SIG-M5 treated with dmso at 0.1 percent for 504 hours (cell line): ENCODE data around the gene RNH1.

ENCODE experiments used
- DNase-seq: peaks from one replicate; lab custom pipeline; 2025; ENCODE audit not compliant: unreplicated experiment; lab: John Stamatoyannopoulos, UW

RNH1 gene

DNA sequence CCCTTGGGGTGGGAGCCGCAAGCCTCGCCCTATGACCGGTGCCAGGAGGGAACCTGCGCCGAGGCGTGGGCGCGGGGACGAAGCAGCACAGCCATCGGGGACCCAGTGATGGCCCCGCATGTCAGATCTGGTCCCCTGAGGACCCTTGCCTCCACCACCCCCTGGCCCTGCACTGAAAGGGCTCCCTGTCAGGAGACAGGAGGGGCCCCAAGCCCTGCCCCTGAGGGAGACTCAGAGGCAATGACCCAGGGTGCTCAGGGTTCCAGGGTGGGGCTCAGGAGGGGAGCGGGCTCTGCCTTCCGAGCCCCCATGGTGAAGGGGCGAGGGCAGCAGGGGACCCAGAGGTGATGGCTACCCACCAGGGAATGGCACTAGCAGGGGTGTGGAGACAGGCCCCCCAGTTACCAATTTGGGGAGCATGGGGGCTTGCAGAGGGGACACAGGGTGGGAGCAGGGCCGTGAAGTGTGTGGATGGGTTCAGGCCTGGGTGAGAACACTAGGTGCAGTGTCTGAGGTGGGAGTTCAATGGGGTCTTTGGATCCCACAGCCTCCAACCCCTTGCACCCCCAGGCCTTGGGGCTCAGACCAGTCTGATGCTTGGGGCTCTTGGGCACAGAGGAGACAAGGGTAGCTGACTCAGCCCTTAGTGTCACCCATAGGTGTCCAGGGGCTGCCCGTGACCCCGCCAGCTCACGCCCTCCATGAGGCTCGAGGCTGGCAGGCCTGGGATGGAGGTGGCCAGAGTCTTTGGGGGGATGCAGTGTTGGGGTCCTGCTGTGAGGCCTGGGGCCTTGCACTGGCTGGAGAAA is 30.8 kb upstream of the RNH1 start:
- DNase-seq = no peak

DNA sequence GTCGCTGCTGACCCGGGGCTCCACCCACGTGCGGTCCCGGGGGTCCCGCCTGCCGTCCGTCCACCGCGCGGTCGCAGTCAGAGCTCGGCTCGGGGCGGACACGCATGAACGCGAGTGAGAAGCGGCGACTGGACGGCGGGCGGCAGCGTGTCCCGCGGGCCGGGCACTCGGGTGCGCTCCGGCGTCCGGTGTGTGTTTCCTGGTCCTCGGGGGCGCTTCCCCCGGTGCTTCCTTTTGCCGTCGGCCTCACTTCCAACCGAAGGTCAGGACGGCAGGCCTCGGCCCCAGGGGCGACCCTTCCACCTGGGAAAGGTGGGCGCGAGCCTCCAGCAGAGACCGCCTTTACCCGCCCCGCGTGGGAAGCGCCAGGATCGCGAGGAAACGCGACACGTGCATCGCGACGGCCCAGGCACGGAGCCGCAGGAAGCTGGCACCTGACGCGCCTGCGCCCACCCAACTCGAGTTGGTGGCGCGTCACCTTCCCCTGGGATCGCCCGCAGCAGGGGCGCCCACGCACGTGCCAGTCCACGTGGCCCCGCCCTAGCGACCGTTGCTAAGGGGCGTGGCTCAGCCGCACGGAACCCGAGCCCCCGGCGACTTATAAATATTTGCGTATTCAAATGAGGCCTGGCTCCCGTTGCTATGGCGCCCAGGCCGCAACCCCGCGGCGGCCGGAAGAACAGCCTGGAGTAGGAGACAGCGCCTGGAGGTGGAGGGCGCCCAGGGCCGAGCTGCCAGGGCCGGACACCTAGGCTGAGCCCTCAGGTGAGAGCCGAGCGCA is 30.0 kb upstream of the RNH1 start, which contains the start of gene LRRC56:
Gene LRRC56, plus strand, starts transcription at position 687 of the 781 bp plus-strand sequence. CDS start 3,158 bp downstream, outside the sequence.
- DNase-seq = peak; percentile 77

DNA sequence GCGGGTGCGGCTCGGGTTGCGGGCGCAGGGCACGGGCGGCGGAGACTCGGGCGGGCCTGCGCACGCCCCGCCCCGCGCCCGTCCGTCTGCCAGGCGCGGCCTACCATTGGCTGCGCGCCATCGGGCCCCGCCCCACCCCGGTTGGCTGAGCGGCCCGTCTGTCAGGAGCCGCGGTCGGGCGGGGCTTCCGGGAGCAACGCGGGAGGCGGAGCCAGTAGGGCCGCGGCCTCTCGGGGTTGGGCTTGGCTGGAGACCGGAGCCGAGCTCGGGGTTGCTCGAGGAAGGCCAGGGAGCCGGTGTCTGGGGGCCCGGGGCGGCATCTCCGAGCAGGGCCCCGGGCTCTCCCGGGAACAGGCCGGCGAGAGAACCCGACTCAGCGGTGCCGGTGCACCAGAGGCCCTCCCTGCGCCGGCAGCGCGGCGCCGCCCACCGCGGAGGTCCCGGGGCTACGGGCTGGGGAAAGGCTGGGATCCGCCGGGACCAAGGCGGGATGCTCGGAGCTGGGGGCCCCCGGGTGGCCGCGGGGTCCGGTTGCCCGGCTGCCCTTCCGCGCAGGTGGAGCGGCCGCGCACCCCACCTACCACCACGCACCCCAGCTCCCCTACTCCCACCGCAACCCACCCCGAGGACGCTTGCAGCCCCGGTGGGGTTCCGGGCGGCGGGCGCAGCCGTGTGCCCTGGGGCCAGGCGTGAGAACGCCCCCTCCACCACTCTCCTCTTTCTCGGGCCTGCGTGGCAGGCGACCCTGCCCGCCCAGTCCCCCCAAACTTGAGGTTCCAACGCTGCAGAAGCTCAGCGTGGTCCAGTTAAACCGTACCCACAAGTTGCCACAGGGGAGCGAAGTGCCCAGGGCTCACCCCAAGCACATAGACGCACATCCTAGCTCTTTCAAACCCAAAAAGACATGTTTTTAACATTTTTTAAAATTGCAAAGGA is 28.7 kb upstream of the RNH1 start, which contains the start of gene HRAS:
Gene HRAS, minus strand, starts transcription at position 58 of the 936 bp plus-strand sequence.
- peak; percentile 80 for DNase-seq

DNA sequence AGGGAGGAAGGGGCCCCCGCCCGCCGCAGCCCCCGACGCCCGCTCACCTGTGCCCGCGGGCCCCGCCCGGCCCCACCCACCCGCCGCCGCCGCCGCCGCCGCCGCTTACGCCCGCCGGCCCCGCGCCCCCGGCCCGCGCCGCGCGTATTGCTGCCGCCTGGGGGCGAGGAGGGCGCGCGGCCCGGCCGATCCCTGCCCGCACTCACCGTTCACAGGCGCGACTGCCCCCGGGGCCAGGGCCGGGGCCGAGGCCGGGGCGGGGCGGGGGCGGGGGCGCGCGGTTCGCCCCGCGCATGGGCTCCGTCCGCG is 28.1 kb upstream of the RNH1 start:
- DNase-seq = no peak

DNA sequence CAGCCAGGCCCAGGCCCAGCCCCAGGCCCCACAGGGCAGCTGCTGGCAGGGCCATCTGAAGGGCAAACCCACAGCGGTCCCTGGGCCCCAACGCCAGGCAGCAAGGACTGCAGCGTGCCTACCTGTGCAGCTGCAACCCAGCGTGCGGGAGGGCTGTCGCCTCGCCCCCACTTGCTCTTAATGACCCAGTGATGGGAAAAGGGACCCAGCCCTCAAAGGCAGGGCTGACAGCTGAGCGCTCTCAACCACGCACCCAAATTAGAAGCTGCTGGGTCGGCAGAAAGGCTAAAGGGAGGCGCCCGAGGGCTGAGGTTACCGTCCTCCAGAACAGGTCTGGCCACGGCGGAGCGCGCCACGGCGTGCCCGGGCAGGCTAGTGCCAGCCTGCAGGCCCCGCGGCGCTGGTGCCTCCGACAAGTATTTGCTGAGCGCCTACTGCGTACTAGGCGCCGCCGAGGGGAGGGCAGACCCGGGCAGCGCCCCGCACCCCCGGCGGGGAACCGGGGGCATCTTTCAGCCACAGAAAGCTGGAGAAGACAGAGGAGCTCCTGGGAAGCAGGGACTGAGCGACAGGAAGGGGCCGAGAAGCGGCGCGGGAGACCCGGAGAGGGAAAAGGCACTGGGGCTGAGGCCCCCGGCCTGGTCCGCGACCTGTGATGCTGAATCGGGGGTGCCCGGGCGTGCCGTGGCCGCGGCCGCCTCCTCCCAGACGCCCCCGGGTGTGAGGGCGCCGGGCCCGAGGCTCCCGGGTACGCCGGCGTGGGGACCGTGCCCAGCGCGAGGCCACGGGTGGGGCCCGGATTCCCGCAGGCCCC is 27.6 kb upstream of the RNH1 start:
- DNase-seq = no peak

DNA sequence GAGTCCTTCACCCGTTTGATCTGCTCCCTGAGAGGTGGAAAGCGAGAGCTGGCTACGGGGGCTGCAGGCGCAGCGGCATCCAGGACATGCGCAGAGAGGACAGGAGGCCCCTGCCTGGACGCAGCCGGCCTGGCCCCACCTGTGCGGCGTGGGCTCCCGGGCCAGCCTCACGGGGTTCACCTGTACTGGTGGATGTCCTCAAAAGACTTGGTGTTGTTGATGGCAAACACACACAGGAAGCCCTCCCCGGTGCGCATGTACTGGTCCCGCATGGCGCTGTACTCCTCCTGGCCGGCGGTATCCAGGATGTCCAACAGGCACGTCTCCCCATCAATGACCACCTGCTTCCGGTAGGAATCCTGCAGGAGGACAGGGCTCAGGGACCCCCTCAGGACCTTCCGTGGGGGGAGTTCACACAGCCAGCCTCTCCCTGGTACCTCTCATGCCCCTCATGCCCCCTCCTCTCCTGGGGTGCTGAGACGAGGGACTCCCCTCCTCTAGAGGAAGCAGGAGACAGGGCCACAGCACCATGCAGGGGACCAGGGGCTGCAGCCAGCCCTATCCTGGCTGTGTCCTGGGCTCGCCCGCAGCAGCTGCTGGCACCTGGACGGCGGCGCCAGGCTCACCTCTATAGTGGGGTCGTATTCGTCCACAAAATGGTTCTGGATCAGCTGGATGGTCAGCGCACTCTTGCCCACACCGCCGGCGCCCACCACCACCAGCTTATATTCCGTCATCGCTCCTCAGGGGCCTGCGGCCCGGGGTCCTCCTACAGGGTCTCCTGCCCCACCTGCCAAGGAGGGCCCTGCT is 26.7 kb upstream of the RNH1 start:
- no peak for DNase-seq

DNA sequence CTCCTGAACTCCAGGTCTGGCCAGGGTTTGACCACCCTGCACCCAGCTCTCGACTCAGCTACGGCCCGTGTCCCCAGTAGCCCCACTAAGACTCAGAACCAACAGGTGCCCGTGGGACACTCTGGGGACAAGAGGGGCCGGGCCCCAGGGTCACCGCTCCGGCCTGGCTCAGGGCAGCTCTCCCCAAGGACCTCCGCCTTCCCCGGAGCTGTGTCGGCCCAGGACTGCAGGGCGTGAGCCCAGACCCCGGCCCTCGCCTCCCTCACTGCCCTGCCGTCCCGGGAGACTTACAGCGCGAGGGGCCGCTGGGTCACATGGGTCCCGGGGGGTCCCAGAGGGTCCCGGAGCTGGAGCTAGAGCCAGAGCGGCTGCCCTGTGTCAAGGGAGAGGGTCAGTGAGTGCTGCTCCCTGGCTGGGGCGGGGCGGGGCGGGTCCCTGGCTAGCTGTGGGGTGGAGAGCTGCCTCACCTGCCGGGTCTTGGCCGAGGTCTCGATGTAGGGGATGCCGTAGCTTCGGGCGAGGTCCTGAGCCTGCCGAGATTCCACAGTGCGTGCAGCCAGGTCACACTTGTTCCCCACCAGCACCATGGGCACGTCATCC is 26.0 kb upstream of the RNH1 start:
- DNase-seq = no peak

DNA sequence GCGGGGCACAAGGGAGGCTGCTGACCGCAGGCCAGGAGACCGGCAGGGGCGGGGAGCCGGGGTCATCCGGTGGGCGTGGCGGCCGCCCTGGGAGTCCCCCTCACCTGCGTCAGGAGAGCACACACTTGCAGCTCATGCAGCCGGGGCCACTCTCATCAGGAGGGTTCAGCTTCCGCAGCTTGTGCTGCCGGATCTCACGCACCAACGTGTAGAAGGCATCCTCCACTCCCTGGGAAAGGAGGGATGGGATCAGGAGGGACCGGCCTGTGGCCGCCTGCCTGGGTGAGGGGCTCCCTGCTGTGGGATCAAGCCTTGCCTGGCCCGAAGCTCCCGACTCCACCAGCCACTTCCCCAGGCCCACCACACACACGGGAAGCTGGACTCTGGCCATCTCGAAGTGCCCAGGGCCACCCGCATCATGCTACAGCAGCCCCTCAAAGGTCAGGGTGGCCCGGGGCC is 25.5 kb upstream of the RNH1 start:
- no peak for DNase-seq

DNA sequence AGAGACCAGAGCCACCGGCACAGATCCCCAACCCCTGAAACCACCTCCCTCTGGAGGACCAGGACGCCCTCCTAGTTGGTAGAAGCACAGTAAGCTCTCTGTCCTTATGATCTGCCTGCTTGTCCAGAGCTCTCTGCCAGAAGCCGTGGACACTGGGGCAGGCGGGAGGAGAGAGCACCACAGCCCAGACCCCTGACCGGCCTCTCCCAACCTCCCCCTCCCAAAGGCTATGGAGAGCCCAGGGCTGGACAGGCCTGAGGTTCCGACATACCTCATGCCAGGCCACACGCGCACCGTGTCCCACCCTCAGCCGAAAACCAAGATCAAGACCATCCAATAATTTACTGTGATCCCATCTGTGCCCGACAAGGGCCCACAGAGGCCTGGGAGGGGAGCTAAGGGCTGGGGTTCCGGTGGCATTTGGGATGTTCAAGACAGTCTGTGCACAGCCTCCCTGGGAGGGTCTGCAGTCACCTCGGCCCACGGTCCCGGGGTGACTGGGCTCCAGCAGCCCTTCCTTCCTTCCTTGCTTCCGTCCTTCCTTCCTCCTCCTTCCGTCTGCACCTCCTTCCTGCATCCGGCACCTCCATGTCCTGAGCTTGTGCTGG is 25.0 kb upstream of the RNH1 start:
- DNase-seq = no peak

DNA sequence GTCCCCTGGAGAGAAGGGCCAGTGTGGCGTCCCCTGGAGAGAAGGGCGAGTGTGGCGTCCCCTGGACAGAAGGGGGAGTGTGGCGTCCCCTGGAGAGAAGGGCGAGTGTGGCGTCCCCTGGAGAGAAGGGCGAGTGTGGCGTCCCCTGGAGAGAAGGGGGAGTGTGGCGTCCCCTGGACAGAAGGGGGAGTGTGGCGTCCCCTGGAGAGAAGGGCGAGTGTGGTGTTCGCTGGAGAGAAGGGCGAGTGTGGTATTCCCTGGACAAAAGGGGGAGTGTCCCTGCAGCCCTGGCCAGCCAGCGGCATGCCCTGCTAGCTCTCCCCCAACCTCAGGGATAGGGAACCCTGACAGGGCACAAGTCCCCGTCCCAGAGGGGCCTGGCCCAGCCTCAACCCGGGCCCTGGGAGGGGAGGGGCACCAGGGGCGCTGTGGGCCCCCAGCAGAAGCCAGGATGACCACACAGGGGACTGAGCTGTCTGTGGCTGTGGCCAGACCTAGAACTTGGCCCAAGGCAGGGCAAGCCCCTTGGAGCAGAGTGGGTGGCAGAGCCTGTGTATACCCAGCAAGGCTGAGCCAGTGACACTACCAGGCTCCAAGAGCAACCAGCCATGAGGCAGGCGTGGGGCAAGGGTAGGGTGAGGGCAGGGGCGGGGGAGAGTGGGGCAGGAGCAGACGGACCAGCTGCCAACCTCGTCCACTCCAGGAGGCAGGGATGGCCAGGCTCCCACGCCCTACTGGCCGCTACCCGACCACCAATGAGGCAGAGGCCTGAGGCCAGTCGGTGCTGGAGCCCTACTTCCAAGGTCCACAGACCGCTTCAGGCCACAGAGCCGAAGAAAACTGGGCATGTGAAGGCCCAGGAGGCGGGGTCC is 24.2 kb upstream of the RNH1 start:
- DNase-seq = no peak

DNA sequence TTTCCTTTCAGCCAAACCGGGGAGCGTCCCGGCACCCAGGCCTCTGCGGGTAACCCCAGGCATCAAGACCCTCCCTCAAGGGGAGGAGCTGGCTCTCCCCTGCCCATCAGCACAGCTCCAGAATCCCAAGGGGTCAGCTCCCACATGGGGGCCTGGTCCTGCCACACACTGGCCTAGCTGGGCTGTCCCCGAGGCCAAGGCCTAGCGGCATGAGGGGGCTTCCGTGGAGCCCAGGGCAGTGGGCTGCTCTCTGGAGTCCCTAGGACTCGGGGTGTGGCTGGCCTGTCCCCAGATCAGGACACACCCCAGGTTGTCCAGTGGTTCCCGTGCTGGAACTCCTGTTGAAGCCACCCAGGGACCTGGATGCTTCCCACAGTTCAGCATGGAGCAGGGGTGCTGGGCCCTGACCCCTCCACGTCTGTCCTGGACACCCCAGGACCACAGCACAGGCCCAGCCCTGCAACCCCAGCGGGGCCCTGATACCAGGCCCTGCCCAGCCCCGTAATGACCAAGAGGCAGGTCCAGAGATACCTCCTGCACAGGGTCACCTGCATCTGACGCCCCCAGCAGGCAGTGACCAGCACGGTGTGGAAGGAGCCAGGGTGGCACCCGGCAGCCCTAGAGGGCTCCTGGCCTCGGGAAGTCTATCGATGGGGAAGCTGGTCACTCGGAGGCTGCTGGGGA is 22.8 kb upstream of the RNH1 start:
- DNase-seq = no peak

DNA sequence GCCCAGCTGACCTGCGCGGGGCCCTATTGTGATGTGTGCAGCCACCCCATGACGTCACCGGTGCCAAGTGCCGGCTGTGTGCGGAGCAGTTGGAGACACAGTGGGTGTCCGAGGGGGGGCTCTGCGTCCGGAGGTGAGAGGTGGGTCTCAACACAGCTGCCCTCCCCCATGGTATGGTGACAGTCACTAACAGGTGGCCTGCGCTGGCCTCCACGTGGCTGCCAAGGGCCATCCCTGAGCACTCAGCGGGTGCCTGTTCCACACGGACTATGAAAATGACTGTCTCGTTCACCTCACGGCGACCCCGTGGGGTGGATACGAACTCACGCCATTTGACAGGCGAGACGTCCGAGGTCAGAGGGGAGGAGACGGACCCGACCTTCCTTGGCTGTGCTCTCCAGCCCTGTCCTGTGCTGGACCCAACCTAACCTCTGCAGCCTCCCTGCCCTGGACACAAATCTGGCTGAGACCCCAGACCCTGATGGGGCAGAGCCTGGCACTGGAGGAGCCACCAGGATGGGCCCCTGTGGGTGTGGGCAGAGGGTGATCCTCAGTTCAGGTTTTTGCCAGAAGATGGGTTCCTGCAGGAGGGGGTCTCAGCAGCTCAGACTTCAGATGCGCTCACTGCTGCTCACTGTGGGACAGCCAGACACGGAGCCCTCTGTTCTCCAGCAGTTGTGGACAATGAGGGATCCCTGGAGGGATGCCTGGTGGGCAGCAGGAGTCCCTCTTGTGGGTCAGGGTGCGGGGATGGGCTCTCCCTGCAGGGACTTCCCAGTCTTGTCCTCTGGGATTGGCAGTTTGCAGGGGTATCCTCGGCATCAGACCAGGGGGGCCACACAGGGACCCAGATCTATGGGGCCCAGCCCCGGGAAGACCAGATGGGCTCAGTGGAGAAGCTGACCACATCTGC is 22.0 kb upstream of the RNH1 start:
- DNase-seq = no peak

DNA sequence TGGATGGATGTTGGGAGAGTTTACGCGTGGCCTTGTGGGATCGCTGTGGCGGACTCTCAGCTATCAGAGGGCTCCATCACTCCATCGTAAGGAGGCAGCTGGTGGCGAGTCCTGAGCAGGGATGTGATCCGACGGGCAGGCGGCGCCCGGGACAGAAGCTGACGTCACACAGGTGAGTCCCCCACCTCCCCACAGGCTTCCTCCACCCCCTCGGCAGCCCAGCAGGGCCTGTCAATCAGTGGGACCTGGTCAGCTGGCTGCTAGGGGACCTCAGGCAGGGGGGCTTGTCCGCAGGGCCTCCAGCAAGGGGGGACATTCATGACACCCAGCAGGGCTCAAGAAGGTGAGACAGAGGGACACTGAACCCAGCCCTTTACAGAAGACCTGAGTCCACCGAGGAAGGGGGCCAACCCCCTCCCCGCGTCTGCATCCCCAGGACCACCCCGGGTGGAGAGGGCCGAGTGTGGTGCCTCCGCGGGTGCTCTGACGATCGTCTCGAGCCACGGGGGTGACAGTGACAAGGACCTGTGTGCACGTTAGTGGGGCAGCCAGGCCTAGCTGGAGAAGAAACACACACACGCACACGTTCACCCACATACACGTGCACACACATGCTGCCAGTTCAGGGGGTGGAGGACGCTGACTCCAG is 21.2 kb upstream of the RNH1 start:
- no peak for DNase-seq

DNA sequence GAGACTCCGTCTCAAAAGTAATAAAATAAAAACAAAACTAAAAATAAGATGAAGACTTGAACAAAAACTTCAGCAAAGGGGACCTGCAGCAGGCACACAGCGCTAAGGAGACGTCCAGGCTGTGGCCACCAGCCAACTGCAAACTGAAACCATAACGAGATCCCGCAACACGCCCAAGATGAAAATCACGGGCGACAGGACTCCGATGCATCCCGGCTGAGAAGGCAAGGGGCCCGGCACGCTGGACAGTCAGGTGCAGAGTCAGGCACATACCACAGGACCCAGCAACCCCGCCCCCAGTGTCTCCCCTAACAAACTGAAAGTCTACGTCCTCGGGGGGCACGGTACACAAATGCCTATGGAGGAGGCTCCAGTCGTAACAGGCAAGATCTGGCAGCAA is 19.1 kb upstream of the RNH1 start:
- no peak for DNase-seq

DNA sequence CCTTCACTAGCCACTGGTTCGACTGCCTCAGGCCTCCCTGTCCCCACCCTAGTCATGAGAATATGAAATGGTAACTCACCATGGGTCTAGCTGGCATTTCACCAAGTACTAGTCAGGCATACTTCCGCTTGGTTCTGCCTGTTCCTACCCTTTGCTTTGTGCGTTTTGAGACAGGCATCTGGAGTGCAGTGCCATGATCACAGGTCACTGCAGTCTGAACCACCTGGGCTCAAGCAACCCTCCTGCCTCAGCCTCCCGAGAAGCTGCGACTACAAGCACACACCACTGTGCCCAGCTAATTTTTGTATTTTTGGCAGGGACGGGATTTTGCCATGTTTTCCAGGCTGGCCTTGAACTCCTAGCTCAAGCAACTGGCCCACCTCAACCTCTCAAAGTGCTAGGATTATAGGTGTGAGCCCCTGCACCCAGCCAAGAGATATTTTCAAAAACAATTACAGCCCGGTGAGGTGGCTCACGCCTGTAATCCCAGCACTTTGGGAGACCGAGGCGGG is 14.2 kb upstream of the RNH1 start:
- no peak for DNase-seq
